ENCODE data around the gene FLT3LG. TPM values are rescaled to one million over a fixed set of nuclear protein-coding genes. Genes with fewer than 3 reads are reported as not detected.
A peak's percentile ranks its signal among the peaks of the same experiment; 100 is the strongest.

FLT3LG gene, protein sequence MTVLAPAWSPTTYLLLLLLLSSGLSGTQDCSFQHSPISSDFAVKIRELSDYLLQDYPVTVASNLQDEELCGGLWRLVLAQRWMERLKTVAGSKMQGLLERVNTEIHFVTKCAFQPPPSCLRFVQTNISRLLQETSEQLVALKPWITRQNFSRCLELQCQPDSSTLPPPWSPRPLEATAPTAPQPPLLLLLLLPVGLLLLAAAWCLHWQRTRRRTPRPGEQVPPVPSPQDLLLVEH
- total RNA-seq, result 49.6 TPM

DNA sequence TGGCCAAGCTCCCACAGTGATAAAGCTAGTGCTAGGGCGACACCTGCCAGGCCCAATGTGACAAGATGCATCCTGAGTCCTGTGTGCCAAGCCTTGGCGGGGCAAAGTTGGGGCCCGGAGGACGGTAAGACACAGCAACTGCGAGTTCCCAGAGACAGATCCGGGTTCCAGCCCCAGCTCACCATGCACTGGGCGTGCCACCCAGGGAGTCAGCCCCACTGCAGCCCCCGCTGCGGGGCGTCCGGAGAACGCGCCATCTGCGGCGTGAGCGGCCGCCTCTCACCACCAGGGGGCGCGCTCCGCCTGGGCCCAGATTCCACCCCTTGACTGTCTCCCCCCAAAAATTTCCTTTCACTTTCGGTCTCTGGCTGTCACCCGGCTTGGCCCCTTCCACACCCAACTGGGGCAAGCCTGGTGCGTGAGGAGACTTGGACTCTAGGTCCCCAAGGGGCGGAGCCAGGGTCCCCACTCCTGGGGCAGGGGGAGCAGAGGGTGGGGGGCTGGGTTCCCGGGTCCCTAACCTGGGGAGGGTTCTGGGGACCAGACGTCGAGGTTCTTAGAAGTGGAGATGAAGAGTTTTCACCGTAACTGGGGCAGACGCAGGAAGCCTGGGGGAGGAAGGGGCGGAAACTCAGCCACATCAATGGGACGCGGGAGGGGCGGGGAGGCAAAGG is at the start of gene FLT3LG:
Gene FLT3LG (plus strand): TSS at position 348 of the 674 bp plus-strand sequence. CDS start 425 bp downstream, outside the sequence.
- Histone ChIP-seq H3K4me3 (ENCODE audit: low read length) (peak within 1 kb of the TSS; percentile 63), H3K9me3 (ENCODE audit: low read depth, low read length) (no peaks in the 10 kb centered on the region), H3K27me3 (ENCODE audit: insufficient read depth, low read length) (no peaks in the 10 kb centered on the region), H3K4me1 (ENCODE audit: insufficient read depth, low read length) (peaks cover 80% of the 10 kb centered on the region)

DNA sequence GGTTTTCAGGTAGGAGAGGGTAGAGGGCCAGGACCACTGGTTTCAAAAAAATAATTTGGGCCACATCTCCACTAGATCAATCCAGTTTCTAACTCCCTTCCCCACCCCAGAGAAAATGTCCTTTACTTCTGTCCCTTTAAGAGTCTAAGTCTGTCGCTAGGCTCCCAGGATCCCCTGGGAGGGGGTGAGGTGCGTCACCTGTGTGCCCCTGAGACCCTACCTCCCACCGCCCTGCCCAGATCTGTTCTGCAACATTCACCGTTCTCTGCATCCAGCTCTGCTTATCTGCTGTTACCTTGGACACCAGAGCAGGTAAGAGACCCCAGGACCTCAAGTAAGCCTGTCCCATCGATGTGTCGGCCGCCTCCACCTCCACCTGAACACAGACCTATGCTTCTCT is 48.8 kb upstream of the FLT3LG start, which contains the start of gene GFY:
Gene GFY (plus strand): TSS at position 211 of the 400 bp plus-strand sequence. CDS start 1,043 bp downstream, outside the sequence.
- H3K27me3 ChIP-seq (ENCODE audit: insufficient read depth, low read length), result peaks cover 89% of the 10 kb centered on the region
- H3K9me3 ChIP-seq (ENCODE audit: low read depth, low read length), result no peaks in the 10 kb centered on the region
- peaks cover 47% of the 10 kb centered on the region for H3K4me1 ChIP-seq (ENCODE audit: insufficient read depth, low read length)
- H3K4me3 ChIP-seq (ENCODE audit: low read length), result no peak within 1 kb of the TSS

DNA sequence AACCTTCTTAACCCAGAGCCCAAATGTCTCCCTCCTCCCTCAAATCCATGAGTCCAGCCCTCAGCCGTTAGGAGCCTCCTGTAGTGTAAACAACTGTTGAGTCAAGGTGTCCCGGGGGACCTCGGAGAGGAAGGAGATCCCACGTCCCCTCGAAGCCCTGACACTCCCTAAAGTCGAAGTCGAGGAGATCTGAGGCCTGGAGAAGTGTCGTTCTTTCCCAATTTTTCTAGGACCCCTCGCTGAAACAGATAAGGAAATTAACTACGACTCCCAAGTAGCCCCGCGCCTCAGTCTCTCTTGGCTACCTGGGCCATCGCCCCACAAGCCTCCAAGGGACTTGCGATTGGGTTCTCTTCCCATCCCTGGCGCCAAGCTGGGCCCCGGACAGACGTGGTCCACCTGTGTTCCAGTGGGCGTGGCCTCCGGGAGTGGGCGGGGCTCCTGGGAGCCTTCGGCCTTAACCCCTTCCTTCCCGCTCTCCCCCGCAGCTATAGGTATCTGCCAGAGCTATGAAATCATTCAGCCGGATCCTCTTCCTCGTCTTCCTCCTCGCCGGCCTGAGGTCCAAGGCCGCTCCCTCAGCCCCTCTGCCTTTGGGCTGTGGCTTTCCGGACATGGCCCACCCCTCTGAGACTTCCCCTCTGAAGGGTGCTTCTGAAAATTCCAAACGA is 48.0 kb upstream of the FLT3LG start:
- Histone ChIP-seq H3K9me3 (ENCODE audit: low read depth, low read length) (no peaks in the 10 kb centered on the region), H3K4me1 (ENCODE audit: insufficient read depth, low read length) (peaks cover 43% of the 10 kb centered on the region), H3K27me3 (ENCODE audit: insufficient read depth, low read length) (peaks cover 86% of the 10 kb centered on the region), H3K4me3 (ENCODE audit: low read length) (no peak overlapping the region)

DNA sequence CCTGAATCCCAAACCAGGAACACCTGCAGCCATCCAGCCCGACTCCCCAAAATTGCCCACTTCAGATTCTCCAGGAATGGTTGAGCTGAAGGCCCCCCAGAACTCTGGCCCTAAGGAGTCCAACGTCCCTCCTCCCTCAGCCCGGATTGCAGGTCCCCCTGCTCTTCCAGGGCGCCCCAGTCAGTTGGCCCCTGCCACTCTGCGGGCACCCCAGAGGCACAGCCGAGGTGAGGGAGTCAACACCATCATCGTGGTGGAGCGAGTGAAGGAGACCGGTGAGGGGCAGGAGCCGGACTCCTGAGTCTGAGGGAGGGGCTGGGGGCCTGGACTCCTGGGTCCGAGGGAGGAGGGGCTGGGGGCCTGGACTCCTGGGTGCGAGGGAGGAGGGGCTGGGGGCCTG is 46.7 kb upstream of the FLT3LG start:
- Histone ChIP-seq H3K9me3 (ENCODE audit: low read depth, low read length) (no peaks in the 10 kb centered on the region), H3K27me3 (ENCODE audit: insufficient read depth, low read length) (peaks cover 88% of the 10 kb centered on the region), H3K4me3 (ENCODE audit: low read length) (no peak overlapping the region), H3K4me1 (ENCODE audit: insufficient read depth, low read length) (peaks cover 36% of the 10 kb centered on the region)

DNA sequence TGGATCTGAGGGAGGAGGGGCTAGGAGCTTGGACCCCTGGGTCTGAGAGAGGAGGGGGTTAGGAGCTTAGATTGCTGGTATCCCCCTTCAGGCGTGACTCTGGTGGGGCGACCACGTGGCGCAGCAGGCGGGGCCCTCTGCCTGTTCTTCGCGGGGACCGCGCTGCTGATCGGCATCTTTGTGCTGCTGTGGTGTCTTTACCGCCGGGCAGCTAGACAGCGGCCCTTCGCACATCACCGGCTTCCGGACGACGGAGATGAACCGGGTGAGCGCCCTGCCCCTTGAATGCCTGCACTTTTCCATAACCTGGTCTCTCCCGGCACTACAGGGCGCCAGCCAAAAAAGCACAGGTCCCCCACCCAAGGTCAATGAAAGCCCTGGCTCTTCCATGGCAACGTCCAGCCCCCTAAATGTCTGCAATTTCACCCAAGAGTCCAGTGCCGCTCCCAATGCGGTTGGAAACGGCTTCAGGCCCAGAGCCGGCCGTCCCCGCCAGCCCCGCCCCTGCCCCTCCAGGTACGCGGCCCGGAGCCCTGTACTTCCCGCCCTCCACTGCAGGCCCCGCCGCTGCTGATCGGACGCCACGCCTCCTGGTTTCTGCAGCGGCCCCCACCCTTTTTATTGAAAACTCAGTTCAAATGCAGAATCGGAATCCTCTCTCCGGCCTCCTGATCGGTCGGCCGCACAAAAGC is 46.0 kb upstream of the FLT3LG start:
- Histone ChIP-seq H3K27me3 (ENCODE audit: insufficient read depth, low read length) (peaks cover 88% of the 10 kb centered on the region), H3K4me3 (ENCODE audit: low read length) (no peak overlapping the region), H3K4me1 (ENCODE audit: insufficient read depth, low read length) (peaks cover 33% of the 10 kb centered on the region), H3K9me3 (ENCODE audit: low read depth, low read length) (no peaks in the 10 kb centered on the region)

DNA sequence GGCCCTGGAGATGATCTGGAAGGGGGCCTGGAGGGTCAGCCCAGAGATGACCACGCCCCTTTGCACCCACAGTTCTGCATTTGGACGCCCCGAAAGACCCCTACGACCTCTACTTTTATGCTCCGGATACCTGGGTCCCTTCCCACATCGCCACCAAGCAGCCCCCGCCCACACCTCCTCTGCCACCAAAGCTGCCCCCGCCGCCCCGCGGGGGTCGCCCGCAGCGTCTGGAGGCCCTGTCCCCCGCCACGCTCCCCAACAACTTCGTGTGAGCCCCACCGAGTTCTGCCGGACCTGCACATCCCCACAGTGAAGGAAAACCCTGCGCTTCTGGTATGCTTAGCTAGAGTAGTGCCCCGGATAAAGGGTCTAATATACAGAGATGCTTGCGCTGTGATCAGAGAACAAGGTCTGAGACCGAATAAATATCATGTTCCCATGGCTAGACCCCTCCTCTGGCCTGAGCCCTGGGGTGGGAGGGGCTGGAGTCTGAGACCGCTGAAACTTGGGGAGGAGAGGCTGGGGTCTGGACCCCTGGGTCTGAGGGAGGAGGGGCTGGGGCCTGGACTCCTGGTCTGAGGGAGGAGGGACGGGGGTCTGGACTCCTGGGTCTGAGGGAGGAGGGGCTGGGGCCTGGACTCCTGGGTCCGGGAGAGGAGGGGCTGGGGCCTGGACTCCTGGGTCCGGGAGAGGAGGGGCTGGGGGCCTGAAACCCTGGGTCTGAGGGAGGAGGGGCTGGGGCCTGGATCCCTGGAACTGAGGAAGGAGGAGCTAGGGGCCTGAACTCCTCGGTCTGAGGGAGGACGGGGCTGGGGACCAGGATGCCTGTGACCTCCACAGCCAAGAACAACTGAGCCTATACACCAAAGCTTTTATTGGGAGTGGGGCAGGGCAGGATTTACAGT is 45.2 kb upstream of the FLT3LG start:
- Histone ChIP-seq H3K4me3 (ENCODE audit: low read length) (no peak overlapping the region), H3K4me1 (ENCODE audit: insufficient read depth, low read length) (peaks cover 31% of the 10 kb centered on the region), H3K27me3 (ENCODE audit: insufficient read depth, low read length) (peaks cover 88% of the 10 kb centered on the region)

DNA sequence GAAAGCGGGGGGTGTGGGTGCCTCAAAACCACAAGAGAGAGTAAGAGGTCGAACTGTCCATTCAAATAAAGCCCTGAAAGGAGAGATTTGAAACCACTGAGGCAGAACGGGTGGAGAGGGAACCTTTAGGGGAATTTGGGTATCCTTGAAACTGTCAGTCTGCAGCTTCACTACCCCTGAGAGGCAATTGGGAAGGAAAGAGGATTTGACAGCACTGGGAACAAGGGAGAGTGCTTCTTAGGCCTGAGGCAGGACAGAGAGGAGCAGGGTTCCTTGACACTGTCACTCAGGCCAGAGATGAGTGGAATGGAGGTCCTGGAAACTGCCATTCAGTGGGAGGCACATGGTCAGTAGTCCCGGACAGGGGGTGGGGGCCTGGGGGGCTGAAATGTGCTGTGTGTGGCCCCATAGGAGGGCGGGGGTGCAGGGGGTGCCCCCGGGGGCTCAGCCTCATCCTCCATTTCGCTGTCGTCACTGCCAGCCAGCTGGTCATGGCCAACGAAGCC is 43.8 kb upstream of the FLT3LG start:
- Histone ChIP-seq H3K4me1 (ENCODE audit: insufficient read depth, low read length) (peaks cover 29% of the 10 kb centered on the region), H3K4me3 (ENCODE audit: low read length) (no peak overlapping the region), H3K27me3 (ENCODE audit: insufficient read depth, low read length) (peaks cover 91% of the 10 kb centered on the region), H3K9me3 (ENCODE audit: low read depth, low read length) (no peaks in the 10 kb centered on the region)

More for the DNA sequence above, 45.2 kb upstream of the FLT3LG start:
- H3K9me3 ChIP-seq (ENCODE audit: low read depth, low read length), result no peaks in the 10 kb centered on the region

DNA sequence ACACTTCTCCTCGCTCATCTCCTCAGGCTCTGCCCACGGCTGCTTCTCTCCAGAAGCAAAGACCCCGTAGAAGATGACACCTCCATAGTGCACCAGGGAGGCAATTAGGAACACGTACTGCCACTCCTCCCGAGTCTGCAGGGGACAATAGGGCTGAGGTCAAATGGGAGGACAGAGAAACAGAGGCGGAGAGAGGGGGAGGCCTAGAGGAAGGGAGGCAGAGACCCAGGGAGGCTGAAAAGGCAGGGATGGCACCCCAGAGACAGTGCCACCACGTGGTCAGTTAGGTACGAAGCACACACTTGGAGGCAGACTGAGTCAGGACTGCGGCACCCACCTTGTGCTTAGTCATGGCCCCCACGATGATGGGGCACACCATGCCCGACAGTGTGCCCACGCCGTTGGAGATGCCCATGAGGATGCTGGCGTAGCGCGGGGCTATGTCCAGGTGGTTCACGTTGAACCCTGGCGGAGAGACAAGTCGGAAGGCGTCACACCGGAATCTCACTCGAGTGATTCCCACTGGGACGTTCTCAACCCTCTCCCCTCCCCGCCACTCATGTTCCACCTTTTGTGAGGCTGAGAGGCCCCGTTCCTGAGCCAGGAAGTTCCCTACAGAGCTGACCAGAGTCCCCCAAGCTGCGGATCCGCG is 43.2 kb upstream of the FLT3LG start:
- H3K27me3 ChIP-seq (ENCODE audit: insufficient read depth, low read length), result peaks cover 91% of the 10 kb centered on the region
- H3K4me1 ChIP-seq (ENCODE audit: insufficient read depth, low read length), result peaks cover 29% of the 10 kb centered on the region
- H3K4me3 ChIP-seq (ENCODE audit: low read length), result no peak overlapping the region
- H3K9me3 ChIP-seq (ENCODE audit: low read depth, low read length), result no peaks in the 10 kb centered on the region

DNA sequence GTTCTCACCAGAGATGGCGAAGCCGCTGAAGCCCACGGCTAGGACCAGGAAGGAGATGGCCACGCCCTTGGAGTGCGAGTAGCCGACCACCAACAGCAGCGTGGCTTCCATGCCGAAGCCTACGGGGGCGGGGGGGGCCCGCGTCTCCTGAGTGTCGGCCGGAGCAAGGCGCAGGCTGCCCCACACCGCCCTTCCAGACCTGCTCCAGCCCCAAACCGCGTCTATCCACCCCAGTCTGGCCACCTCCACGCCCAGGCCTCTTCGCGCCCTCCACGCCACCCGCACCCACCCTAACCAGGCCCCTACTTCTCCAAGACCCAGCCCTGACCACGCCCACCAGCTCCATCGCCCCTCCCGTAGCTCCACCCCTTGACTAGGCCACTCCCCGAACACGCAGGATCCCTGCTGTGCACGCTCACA is 42.7 kb upstream of the FLT3LG start:
- no peaks in the 10 kb centered on the region for H3K9me3 ChIP-seq (ENCODE audit: low read depth, low read length)
- no peak overlapping the region for H3K4me3 ChIP-seq (ENCODE audit: low read length)
- peaks cover 91% of the 10 kb centered on the region for H3K27me3 ChIP-seq (ENCODE audit: insufficient read depth, low read length)
- H3K4me1 ChIP-seq (ENCODE audit: insufficient read depth, low read length), result peaks cover 26% of the 10 kb centered on the region

DNA sequence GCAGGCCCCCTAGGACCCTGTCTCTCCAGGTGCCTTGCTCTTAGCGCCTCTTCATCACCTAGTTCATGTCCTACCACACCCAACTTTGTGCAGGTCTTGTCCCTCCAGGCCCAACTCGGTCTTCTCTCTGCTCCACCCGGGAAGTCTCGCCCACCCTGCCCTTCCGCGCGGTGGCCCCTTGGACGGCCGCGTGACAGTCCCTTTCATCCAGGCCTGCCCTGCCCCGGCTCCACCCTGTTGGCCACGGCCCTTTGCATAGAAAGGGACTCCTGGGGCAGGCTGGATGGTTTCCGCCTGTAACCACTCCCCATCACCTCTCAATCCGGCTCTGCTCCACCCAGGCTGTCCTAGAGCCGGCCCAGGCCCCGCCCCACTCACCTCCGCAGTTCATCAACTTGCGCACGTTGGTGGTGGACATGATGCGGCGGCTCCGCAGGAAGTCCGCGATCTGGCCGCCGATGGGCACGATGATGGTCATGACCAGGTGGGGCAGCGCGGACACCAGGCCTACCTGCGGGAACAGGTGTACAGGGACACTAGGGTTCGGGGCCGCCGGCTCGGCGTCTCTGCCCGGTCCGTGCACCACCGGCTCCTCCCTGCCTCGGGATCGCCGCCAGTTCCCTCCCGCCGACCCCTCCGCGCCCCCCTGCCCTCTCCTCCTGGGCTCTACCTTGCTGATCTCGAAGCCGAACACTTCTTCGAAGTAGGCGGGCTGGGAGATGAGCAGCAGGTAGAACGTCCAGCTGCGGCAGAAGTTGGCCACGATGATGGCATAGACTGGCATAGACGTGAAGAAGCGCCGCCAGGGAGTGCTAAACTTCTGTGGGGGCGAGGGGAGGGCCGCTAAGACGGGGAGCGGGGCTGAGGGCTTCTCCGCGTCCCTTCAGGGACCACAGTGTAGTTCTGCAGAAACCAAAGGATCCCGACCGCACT is 41.6 kb upstream of the FLT3LG start:
- Histone ChIP-seq H3K4me3 (ENCODE audit: low read length) (no peak overlapping the region), H3K27me3 (ENCODE audit: insufficient read depth, low read length) (peaks cover 90% of the 10 kb centered on the region), H3K9me3 (ENCODE audit: low read depth, low read length) (no peaks in the 10 kb centered on the region), H3K4me1 (ENCODE audit: insufficient read depth, low read length) (peaks cover 30% of the 10 kb centered on the region)

DNA sequence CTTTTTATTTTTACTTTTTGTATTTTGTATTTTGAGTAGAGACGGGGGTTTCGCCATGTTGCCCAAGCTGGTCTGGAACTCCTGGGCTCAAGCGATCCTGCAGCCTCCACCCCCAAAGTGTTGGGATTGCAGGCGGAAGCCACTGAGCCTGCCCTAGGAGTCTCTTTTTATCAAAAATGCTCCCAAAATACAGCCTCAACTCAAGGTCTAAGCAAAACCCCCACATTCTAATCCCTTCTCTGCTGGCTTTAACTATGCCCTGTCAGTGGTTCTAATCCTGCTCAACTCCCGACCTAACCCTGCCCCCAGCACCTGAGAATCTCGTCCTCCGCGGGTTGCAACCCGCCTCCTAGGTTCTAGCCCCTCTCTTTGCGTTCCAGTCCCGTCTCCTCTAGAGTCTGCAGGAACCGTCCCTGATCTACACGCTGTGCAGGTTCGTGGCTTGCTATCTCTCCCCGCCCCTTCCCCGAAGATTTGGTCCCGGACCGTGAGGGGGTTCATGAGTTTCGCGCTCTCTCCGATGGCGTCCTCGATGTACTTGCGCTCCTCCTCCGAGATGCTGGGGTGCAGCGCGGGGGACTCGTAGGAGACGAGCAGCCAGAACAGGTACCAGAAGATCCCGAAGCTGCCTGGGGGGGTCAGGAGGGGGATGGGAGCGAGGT is 40.6 kb upstream of the FLT3LG start:
- peaks cover 23% of the 10 kb centered on the region for H3K4me1 ChIP-seq (ENCODE audit: insufficient read depth, low read length)
- H3K27me3 ChIP-seq (ENCODE audit: insufficient read depth, low read length), result peaks cover 93% of the 10 kb centered on the region
- H3K4me3 ChIP-seq (ENCODE audit: low read length), result no peak overlapping the region
- H3K9me3 ChIP-seq (ENCODE audit: low read depth, low read length), result no peaks in the 10 kb centered on the region

DNA sequence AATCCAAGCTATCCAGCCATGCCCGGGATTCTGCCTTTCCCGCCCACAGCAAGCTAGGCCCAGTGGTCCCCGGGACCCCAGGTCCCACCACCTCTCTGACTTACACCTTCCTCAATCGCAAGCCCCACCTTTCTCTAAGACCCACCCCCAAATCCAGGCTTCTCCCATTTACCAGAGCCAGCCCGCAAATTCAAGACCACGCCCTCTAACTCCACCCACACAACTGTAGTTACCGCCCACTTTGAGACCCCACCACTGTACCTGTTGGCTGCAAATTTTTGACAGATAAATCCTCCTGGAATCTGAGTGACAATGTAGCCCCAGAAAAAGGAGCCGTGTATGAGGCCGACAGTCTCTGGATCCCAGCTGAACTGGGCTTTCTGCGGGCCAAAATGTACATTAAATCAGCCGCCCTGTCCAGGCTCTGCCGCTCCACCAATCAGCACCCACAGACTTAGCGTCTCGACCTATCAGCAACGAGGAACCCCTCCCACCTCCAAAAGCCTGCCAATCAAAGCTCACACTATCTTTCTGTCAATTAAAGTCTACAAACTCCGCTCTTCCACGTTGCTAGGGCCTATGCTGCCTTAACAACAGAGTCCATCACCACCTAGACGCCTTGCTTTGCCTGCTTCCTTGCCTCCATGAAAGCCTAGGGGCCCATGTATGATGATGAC is 39.0 kb upstream of the FLT3LG start:
- peaks cover 94% of the 10 kb centered on the region for H3K27me3 ChIP-seq (ENCODE audit: insufficient read depth, low read length)
- H3K9me3 ChIP-seq (ENCODE audit: low read depth, low read length), result no peaks in the 10 kb centered on the region
- peaks cover 20% of the 10 kb centered on the region for H3K4me1 ChIP-seq (ENCODE audit: insufficient read depth, low read length)
- H3K4me3 ChIP-seq (ENCODE audit: low read length), result no peak overlapping the region

Data from mononuclear cell (primary cell).